Subcutaneous adipose tissue (tissue), 4 donors: ENCODE measurements around the gene GZF1. TPM values are rescaled to one million over a fixed set of nuclear protein-coding genes. Genes with fewer than 3 reads are reported as not detected.

Experiments used
- total RNA-seq, 4 donors: library from RNA; depleted of rRNA; stranded (reverse); fragments of >200 nt; gene quantifications; one replicate each; pipeline ENCODE4 v1.1.0, GENCODE V29; 2016
- TF ChIP-seq, protein P1 (sequence below): fragments of 450-650 bp; IDR thresholded peaks from one replicate; pipeline ENCODE4 v1.5.1; 2016; ENCODE audit warnings: low read depth, mild to moderate bottlenecking, control low read depth, antibody characterized with exemption, moderate library complexity

The GZF1 gene
- total RNA-seq, 4 donors from 2014 or later, result 9.2 to 17.2 (median 11.1) TPM

DNA sequence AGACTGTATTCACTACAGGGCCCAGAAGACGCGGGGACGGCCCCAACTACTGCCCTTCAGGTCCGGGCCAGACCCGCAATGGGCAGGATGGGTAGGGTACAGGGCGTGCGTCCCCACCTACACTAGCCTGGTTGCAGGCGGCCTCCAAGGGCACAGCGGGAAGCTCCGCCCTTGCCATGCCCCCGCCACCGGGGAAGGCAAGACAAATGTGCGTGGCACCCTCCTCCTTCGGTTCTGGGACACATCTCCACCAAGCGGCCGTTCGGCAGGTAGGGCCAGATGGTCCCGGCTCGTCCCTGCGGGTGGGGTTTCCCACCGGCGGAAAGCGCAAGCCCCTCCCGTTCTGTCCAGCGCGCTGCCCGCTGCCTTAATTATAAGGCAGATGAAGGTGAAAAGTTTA is 5.8 kb upstream of the GZF1 start:
- TF ChIP-seq, protein P1, sequence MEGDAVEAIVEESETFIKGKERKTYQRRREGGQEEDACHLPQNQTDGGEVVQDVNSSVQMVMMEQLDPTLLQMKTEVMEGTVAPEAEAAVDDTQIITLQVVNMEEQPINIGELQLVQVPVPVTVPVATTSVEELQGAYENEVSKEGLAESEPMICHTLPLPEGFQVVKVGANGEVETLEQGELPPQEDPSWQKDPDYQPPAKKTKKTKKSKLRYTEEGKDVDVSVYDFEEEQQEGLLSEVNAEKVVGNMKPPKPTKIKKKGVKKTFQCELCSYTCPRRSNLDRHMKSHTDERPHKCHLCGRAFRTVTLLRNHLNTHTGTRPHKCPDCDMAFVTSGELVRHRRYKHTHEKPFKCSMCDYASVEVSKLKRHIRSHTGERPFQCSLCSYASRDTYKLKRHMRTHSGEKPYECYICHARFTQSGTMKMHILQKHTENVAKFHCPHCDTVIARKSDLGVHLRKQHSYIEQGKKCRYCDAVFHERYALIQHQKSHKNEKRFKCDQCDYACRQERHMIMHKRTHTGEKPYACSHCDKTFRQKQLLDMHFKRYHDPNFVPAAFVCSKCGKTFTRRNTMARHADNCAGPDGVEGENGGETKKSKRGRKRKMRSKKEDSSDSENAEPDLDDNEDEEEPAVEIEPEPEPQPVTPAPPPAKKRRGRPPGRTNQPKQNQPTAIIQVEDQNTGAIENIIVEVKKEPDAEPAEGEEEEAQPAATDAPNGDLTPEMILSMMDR, result no peak

DNA sequence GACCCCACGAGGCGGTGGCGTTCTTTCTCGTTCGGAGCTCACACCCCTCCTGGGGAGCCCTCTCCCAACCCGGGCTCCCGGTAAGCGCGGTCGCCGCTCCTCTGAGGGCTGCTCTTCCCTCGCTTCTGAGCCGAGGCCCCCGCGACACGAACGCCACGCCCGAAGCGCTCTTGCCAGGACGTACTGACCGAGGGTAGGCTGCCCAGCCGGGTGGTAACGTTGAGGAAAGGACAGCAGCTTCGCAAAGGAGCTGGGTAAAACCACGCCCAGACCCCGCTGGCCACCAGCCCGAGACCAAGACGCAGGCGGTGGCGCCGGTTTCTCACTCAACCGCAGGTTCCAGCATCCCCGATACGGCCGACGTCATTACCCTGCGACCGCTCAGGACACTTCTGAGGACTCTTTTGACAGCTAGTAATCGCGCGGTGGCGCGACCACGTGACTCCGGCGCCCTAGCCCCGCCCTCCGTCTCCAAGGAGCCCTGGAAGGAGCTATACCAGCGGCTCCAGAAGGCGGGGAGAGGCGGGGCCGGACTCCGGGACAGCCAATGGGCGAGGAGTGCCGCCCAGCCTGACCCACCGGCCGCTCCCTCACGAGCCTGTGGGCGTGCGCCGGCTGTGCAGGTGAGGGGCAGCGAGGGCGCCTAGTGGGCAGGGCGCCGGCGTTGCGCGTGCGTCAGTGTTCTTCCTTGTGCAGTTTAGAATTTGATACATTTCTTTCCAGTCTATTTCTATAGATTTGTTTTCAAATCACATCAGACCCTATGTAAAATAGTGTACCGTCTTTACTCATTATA is 4.0 kb upstream of the GZF1 start:
- TF ChIP-seq, protein P1, result no peak

DNA sequence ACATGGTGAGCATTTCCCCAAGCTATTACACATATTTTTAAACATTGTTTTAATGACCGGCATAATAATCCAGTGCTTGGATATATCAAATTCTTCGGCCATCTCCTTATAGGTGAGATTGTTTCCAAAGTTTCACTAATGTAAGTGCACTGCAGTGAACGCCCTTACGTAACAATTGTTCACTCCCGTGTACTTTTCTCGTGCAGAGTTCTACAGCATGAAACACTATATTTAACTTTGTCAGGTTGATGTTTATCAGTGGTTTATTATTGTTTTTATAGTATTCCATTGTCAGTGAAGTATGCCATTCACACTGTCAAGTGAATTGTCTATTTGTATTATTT is 3.4 kb upstream of the GZF1 start:
- TF ChIP-seq, protein P1, result no peak

DNA sequence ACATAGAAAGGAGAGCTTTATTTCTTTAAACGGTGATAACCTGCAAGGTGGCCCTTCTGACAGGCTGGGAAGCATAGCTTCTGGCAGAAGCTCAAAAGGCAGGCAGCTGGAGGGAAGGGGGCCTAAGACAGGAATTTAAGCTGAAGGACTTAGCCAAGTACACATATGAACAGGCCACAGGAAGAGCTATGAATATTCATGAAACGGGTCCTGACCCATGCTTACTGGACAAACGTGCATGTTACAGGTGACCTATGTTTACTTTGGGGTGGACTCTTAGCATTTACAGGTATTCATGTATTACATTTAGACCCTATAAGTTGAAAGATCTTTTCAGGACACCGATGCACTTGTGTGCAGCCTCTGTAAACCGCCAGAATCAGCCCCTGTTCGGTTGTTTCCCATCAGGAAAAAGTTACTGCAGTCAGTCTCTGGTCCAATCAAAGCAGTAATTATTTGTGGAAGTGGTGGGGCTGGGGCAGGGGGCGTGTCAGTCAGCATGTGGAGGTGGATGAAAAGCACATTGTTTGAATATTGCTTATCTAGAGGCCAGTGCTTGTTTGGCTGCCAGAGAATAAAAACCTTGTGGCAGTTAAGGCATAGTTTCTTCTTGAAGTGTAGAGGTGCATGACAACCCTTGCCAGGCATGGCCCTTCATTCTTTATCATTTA is 2.9 kb upstream of the GZF1 start:
- TF ChIP-seq, protein P1, result no peak

DNA sequence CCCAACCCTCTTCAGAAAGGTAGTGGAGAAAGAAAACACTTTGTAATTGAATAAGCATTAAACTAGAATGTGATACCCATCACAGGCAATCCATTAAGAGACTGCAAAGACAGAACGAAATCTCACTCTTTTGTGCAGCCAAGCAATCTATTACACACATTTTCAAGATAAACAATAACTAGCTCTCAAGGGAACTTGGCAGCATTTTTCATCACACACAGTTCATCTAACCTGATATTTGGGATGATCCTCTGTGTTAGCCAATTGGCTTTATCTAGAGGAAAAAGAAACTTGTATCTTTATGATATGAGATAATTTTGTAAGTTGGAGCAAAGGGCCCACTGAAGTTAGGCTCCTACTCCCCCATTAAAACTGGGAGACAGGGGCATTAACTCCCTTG is 1.5 kb upstream of the GZF1 start:
- TF ChIP-seq, protein P1, result no peak

DNA sequence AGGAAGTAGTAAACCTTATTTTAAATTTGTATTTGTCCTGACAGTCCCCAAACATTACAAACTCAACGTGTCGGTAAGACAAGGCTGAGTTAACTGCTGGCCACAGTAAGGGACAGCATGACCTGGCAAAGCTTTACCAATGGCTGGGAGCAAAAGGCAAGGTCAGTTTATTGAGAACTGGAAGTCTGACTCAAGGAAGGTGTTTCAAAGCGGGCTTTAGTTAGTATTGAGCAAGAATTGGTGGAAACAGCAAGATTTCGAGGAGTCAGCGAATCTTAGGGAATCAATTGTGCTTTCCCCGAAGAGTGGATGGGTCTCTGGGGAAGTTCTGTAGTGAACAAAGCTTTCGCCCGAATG is 885 bp upstream of the GZF1 start:
- TF ChIP-seq, protein P1, result no peak

DNA sequence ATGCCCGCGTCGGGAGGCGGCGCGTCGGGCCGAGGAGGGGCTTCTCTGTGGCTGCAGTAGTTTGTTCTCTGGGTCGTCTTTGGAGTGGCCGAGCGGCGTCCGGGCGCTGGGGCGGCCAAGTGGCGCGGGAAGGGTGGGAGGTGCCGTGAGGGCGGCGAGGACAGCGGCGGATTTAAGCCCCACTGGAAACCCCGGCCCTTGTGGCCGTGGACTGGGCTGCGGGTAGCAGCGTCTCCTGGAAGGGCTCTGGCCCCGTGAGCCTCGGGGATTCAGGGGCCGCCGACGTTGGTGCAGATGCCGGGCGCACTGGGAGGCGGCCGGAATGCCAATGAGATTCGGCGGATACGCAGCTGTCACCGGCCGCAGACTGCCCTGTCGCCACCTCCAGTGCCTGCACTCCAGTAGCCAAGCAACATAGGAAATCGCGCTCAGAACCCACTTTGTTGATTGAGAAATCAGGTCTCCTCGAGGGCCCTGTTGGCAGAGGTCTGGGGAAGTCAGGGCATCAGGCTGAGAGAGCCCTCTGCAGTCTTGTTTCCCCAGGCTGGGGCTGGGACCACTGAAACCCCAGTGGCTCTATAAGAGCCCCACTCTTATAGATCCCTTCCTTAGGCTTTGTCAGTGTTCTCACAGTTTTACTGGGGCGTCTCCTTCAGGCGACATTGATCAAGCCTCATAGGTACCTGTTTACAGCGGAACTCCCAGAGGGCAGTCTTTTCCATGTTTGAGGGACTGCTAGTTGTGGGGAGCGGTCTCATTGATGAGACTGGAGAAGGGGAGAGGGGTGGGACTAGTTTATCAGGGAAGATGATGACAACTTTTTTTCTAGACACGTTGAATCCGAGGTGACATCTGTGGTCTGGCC is 642 bp downstream of the GZF1 start:
- TF ChIP-seq, protein P1, result no peak
